GM21529 (cell line): ENCODE data around the gene FGF21.

Experiments used
- ATAC-seq: cut with Tn5 transposase; IDR thresholded peaks from one replicate; pipeline ENCODE4 v1.9.1; 2021; ENCODE audit not compliant: unreplicated experiment

Gene FGF21

DNA sequence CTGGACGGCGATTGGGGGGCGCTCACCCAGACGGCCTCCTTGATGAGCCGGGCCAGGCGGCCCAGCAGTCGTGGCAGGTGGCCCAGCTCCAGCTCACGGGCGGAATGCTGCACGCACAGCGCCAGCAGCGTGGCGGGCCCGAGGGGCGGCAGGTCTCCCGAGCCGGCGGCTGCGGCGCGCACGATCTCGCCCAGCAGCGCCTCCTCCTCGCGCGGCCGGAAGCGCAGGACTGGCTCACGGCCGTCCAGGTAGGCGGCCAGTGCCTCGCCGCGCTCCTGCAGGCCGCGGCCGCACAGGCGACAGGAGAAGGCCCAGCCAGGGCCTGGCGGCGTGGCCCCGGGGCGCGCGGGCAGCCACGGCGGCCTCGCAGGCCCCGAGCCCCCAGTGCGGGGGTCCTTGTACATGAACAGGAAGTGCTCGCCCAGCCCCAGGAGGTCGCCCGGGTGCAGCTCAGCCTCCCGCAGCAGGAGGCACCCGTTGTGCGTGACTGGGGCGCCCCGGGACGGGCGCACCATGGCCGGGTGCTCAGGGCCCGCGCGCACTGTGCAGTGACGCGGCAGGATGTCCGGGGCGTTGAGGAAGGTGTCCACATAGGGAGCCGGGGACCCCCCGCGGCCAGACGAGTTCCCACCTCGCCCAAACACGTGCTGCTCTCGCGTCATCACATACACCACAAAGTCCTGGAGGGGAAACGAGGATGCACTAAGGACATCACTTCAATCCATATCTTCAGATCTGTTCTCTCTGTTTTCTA lies 26.2 kb upstream of the FGF21 start:
- ATAC-seq, result no peak

- ATAC-seq, result no peak
Measured at GRCh38 chr19:48731452-48731851, 23.9 kb upstream of the FGF21 start.

DNA sequence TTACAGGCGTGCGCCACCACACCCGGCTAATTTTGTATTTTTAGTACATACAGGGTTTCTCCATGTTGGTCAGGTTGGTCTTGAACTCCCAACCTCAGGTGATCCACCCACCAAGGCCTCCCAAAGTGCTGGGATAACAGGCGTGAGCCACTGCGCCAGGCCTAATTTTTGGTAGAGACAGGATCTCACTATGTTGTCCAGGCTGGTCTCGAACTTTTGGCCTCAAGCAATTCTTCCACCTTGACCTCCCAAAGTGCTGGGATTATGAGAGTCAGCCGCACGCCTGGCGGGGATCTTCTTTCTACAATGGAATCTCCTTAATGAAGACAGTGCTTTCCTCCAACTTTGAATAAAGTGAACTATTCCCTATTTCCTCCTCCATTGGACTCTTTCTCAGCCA lies 20.7 kb upstream of the FGF21 start:
- no peak for ATAC-seq

GRCh38 chr19:48735031-48735615 lies 20.2 kb upstream of the FGF21 start:
- no peak for ATAC-seq

DNA sequence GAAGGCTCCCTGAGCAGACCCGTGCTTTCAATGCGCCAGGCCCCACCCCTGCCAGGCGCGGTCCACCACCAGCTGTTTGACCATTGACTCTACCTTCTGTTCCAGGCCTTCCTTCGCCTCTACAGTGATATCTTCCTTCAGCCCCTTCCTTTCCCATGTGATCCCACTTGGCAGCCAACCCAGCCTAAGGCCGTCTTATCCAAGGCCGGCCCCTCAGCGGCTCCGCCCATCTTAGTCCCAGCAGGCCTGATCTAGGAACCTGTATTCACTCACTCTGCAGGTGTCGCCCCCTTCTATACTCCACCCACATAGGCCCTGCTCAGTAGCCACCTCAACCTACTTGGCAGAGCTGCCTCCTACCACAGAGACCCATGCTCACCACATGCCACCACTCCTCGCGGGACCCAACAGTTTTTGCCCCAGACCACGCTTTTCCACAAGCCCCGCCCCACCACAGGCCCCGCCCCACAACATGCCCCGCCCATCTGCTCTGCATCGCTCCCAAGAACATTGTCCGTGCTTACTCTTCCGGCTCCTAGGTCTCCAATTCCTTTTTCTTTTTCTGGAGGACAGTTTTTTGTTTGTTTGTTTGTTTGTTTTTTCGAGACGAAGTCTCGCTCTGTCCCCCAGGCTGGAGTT lies 17.8 kb upstream of the FGF21 start:
- ATAC-seq, result no peak

GRCh38 chr19:48738557-48739403 lies 16.5 kb upstream of the FGF21 start:
- peak; percentile 90 for ATAC-seq

- no peak for ATAC-seq
Measured at GRCh38 chr19:48739404-48740163, 15.7 kb upstream of the FGF21 start.

- no peak for ATAC-seq
Measured at GRCh38 chr19:48740164-48740972, 15.0 kb upstream of the FGF21 start, which contains the start of gene RASIP1. Gene RASIP1, minus strand, starts transcription at chr19:48740610. Its CDS starts 328 bp downstream, at chr19:48740282.

DNA sequence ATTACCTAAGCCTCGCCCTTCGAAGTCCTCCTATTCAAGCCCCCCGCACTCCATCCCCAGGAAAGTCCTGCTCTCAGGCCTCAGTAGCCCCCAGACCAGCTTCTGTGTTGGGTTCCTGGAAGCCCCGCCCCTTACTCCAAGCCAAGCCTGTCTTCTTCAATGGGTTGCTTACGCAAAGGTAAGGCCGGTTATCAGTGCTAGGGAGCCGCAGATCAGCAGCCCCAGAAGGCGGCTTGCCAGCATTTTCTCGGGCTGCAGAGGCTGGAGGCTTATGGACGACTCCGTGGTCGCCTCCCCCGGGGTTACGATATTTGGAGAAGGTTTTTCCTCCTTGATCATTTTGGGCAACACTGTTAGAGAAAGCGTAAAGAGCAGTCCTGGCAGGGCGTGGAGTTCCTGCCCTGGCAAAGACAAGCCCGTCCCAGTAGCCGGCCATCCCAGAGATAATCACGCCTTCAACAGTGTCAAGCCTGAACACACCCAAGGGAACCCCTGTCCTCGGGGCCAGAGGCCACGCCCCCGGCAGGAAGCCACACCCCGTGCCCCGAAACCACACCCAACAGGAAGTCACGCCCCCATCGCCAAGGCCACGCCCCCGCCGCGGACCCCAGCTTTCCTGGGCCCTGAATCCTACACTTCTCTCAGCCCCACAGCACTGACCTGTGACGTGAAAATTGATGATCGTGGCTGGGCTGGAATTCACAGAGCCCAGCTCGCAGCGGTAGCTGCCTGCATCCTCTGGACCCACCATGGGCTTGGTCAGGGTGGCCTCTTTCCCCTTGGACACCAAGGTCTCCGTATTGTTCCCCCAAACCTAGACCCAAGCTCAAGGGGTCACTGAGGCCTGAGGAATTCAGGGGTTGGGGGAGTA lies 14.0 kb upstream of the FGF21 start:
- ATAC-seq, result no peak

GRCh38 chr19:48742096-48742495 lies 13.2 kb upstream of the FGF21 start:
- ATAC-seq, result no peak

DNA sequence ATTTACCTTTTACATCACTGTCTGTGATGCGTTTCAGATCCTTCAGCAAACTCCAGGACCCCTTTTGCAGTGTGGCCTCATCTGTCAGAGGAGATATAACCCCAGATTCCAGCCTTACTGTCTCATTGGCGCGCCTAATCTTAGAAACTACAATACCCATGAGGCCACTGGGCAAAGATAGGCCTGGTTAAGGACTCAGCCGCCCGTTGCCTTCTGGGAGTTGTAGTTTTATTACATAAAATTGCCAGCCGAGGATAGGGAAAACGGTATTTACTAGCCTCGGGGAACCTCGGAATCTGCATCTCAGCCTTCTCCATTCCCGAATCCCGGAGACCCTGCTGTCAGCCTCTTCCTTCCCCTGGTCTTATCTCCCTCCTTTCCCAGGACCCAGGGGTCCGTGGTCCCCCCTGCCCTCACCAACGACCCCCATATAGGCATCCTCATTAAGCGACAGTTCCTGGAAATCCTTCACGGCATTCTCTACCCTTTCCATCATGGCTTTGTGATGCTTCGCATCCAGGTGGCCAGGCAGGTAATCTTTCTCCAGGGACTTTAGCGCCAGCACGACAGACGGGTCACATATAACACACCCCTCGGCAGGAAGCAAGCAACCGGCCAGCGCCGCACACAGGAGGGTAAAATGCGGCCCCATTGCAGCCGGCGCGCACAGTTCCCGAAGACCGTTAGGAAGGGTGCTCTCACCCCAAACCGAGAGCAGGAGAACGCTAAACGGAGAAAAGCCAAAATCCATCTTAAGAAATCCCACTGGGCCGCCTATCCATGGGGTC lies 9.9 kb upstream of the FGF21 start:
- ATAC-seq, result no peak

DNA sequence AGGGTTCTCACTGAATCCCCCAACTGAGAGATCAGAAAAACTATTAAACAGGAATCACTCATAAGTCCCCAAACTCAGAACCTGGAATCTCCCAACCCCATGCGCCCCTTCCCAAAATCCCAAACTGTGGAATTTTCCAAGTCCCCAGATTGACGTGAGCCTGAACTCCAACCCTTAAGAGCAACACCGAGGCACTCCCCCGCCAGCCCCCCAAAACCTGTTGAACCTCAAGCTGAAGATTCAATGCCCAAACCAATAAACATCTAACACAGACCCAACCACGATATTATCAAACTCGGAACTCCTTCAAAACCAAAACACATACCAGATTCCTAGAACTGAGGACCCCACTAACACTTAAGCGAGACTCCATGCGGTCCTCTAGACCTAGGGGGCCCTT lies 9.2 kb upstream of the FGF21 start:
- ATAC-seq, result no peak

DNA sequence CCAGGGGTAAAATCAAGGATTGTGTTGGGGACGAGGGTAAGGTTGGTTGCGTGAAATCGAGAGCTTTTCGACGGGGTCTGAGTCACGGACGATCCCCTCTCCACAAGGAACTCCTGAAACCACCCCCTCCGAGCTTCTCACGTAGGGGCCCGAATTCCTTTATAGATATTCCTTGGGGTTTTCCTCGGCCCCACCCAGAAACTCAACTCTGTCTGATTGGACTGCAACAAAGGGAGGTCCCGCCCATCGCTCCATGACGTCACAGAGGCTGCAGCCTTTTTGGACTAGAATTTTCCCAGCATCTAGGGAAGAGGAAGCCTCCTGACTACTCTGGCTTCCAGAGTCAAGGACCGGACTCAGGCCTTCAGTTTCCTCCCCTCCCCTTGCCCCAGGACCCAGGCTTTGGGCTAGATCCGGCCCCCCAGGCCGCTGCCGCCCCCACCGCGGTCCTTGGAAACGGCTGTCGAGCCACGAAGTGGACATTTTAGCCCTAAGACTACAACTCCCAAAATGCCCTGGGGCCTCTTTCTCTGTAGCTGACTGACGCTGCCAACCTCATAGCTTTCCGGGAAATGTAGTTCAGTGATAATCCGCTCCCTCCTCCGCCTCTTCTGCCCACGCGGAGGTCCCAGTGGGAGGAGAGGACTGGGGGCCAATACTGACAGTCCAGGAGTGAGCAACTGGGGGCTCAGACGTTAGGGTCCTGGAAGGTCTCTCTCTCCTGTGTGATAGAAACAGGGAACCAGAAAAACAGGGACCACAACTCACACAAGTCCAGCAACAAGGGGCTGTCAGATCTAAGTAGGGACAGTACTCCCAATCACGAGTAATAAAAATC lies 8.4 kb upstream of the FGF21 start, which contains the start of gene IZUMO1:
Gene IZUMO1 (minus strand): TSS at position 172 of the 838 bp plus-strand sequence. CDS start 1,050 bp downstream, outside the sequence.
- no peak for ATAC-seq

- ATAC-seq, result no peak
Measured at GRCh38 chr19:48749571-48750198, 5.6 kb upstream of the FGF21 start.

DNA sequence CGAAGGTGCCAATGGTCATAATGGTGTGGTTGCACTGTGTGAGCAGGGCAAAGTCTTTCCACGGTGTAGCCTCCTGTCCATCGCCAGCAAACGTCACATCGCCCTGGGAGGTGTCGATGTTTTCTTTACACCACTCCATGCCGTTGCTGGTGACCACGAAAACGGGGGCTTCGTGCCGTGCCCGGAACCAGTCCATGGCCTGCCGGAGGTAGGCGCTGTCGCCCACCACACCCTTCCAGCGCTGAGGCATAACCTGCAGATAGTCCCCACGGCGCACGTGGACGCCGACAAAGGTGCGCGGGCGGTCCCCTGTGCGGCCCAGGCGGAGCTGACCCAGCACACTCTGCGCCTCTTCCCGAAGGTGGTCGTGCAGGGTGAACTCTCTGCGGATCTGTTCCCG lies 5.0 kb upstream of the FGF21 start:
- ATAC-seq, result no peak

DNA sequence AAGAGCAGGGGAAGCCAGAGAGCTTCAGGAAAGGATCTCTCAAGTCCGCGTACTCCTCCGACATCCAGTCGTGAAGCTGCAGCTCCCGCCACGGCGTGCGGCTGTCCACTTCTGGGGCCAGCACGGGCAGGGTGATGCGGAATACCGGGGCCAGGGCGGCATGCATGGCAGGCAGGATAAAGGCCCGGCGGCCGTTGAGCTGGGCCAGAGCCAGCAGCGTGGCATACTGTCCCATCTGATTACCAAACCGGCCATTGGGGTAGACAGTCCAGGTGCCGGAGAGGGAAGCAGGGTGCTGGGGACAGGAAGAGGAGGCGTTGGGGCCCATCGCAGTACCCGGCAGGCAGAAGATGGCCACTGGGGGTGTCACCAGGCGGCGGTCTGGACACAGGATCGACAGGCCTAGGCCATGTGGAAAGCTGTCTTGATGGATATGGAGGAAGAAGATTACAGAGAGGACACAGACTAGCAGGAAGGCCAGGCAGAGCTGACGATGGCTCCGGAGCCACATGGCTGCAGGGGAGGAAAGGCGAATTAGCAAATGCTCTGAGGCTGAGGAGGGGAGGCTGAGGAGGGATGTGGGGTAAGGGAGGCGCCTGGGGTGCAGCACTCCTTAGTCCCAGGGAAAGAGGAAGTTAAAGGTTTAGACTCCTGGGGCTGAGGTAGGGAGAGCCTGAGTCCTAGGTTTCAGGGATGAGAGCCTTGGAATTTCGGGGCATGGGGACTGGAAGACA lies 4.4 kb upstream of the FGF21 start:
- ATAC-seq, result no peak
